Measurements from ENCODE around the gene RAB18. TPM values are rescaled to one million over a fixed set of nuclear protein-coding genes. Genes with fewer than 3 reads are reported as not detected.

RAB18 gene
- total and polyA plus RNA-seq, 2 donors (not counting 1 experiment from before 2014, with no cell fraction given) = 8.4 to 60.5 TPM

DNA sequence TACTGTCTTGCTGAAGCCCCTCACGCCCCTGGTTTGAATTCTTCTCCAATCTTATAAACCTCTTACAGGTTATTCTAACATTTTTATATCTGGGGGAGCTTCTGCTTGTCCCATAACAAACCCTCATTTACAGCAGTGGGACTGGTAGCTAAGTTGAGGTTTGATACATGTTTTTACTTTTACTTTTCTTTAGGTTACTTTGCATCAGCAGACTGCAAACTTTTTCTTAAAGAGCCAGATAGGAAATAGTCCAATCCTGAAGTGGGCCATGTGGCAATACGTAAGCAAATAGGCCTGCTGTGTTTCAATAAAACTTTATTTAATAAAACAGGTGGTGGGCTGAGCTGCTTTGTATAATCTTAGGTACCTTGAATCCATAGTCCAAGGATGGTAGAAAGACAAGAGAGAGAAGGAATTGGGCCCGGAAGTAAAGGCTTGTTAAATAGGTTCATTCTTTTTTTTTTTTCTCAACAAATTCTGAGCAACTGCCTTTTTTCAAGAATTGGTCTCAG is 27.3 kb downstream of the RAB18 start:
- H3K27me3 ChIP-seq (replicated peaks in 1 of 4; ENCODE audit: control extremely low read depth in 1 of 4, control insufficient read depth in 3 of 4, insufficient read depth in 4 of 4, low read length in 3 of 4) = no peaks in the 10 kb centered on the region
- ATAC-seq (ENCODE audit: low read depth) = no peak
- H3K36me3 ChIP-seq (replicated peaks in 1 of 2; ENCODE audit: control extremely low read depth in 1 of 2, control insufficient read depth in 1 of 2, extremely low read depth in 1 of 2, insufficient read depth in 2 of 2, low read length in 1 of 2) = peaks cover 12 to 28% of the 10 kb centered on the region in 2 experiments
- Mint-ChIP-seq H3K4me3 (no peak overlapping the region), H3K4me1 (peaks cover 12% of the 10 kb centered on the region), H3K9me3 (ENCODE audit: insufficient read depth) (no peaks in the 10 kb centered on the region), H3K27me3 (no peaks in the 10 kb centered on the region), H3K27ac (no peak overlapping the region)
- POLR2A ChIA-PET = no interaction called here
- H3K27ac ChIP-seq (ENCODE audit: low read length in 2 of 2) = no peak overlapping the region
- CTCF ChIA-PET = no interaction called here
- H3K9me3 ChIP-seq (ENCODE audit: control extremely low read depth in 1 of 3, control insufficient read depth in 2 of 3, insufficient read depth in 1 of 3, low read length in 2 of 3) = no peaks in the 10 kb centered on the region
- intact Hi-C loops (cut with micrococcal nuclease) = no loop called here
- no peaks in the 10 kb centered on the region for H3K4me1 ChIP-seq (ENCODE audit: control insufficient read depth in 2 of 2, insufficient read depth in 2 of 2, low read length in 2 of 2)
- no peak overlapping the region for H2AFZ ChIP-seq (ENCODE audit: insufficient read depth, low read depth, low read length, poor library complexity, severe bottlenecking)
- H3K4me3 ChIP-seq (ENCODE audit: control extremely low read depth in 1 of 5, extremely low read depth in 1 of 5, insufficient read depth in 1 of 5, low read depth in 2 of 5, low read length in 4 of 5) = no peak overlapping the region
- H3K79me2 ChIP-seq (ENCODE audit: control insufficient read depth, insufficient read depth, low read length) = peaks cover 3% of the 10 kb centered on the region
- TF ChIP-seq CTCF (IDR thresholded peaks at IDR 0.05) (no peak), EZH2 (IDR thresholded peaks at IDR 0.05; ENCODE audit: borderline replicate concordance, insufficient read depth, low read depth, low read length, poor library complexity, severe bottlenecking) (no peak)
- no peak for DNase-seq
- no peak overlapping the region for H3K4me2 ChIP-seq (replicated peaks; ENCODE audit: low read depth, low read length, poor library complexity, severe bottlenecking)
- WGBS (ENCODE audit: insufficient coverage) = no CpG with 5 or more reads among the region's 3 CpGs
- H3K9ac ChIP-seq (ENCODE audit: low read length) = no peak overlapping the region
- H4K20me1 ChIP-seq (ENCODE audit: control insufficient read depth, insufficient read depth, low read length, poor library complexity, severe bottlenecking) = no peaks in the 10 kb centered on the region

DNA sequence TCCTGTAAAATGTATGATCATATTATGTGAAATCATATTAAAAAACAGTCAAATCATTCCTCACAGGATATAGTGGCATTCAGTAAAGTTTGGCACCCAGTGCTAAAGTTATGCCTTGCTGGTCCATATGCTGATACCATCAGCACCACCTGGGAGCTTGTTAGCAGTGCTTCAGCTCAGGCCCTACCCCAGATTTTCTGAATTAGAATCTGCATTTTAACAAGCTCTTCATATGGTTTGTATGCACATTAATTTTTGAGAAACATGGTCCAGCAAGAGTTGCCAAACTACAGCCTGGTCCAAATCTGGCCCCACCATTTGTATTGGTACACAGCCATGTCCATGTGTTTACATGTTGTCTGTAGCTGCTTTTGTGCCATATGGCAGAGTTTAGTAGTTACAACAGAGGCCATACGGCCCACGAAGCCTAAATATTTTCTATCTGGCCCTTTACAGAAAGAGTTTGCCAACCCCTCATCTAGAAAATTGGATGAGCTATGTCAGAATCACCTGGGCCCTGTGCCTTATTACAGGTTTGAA is 30.1 kb downstream of the RAB18 start:
- DNase-seq (no peak), ATAC-seq (ENCODE audit: low read depth) (no peak)
- TF ChIP-seq CTCF (IDR thresholded peaks at IDR 0.05) (no peak), EZH2 (IDR thresholded peaks at IDR 0.05; ENCODE audit: borderline replicate concordance, insufficient read depth, low read depth, low read length, poor library complexity, severe bottlenecking) (no peak)
- H3K4me1 ChIP-seq (ENCODE audit: control insufficient read depth in 2 of 2, insufficient read depth in 2 of 2, low read length in 2 of 2) = no peaks in the 10 kb centered on the region
- H3K79me2 ChIP-seq (ENCODE audit: control insufficient read depth, insufficient read depth, low read length) = no peaks in the 10 kb centered on the region
- CTCF ChIA-PET = no interaction called here
- Mint-ChIP-seq H3K27ac (no peak overlapping the region), H3K9me3 (ENCODE audit: insufficient read depth) (no peaks in the 10 kb centered on the region), H3K4me3 (no peak overlapping the region), H3K4me1 (peaks cover 6% of the 10 kb centered on the region), H3K27me3 (no peaks in the 10 kb centered on the region)
- no peak overlapping the region for H3K27ac ChIP-seq (ENCODE audit: low read length in 2 of 2)
- peaks cover 7 to 53% of the 10 kb centered on the region in 2 experiments for H3K36me3 ChIP-seq (replicated peaks in 1 of 2; ENCODE audit: control extremely low read depth in 1 of 2, control insufficient read depth in 1 of 2, extremely low read depth in 1 of 2, insufficient read depth in 2 of 2, low read length in 1 of 2)
- H3K4me3 ChIP-seq (ENCODE audit: control extremely low read depth in 1 of 5, extremely low read depth in 1 of 5, insufficient read depth in 1 of 5, low read depth in 2 of 5, low read length in 4 of 5) = no peak overlapping the region
- H3K9ac ChIP-seq (ENCODE audit: low read length) = no peak overlapping the region
- H3K4me2 ChIP-seq (replicated peaks; ENCODE audit: low read depth, low read length, poor library complexity, severe bottlenecking) = no peak overlapping the region
- no peak overlapping the region for H2AFZ ChIP-seq (ENCODE audit: insufficient read depth, low read depth, low read length, poor library complexity, severe bottlenecking)
- POLR2A ChIA-PET = no interaction called here
- no peaks in the 10 kb centered on the region for H3K9me3 ChIP-seq (ENCODE audit: control extremely low read depth in 1 of 3, control insufficient read depth in 2 of 3, insufficient read depth in 1 of 3, low read length in 2 of 3)
- WGBS (ENCODE audit: insufficient coverage) = no CpG with 5 or more reads among the region's 2 CpGs
- H3K27me3 ChIP-seq (replicated peaks in 1 of 4; ENCODE audit: control extremely low read depth in 1 of 4, control insufficient read depth in 3 of 4, insufficient read depth in 4 of 4, low read length in 3 of 4) = no peaks in the 10 kb centered on the region
- intact Hi-C loops (cut with micrococcal nuclease) = no loop called here
- H4K20me1 ChIP-seq (ENCODE audit: control insufficient read depth, insufficient read depth, low read length, poor library complexity, severe bottlenecking) = no peaks in the 10 kb centered on the region

Measured in B cell (primary cell).